Astrocyte (in vitro differentiated cells and primary cell): ENCODE results near the gene SPOCK3.

Source experiments
- CTCF ChIP-seq: IDR thresholded peaks from 2 replicates; pipeline ENCODE4 v1.5.1; 2011; ENCODE audit warnings: low read depth, mild to moderate bottlenecking, inconsistent platforms, low read length, moderate library complexity; ENCODE audit not compliant: insufficient read depth
- EZH2 ChIP-seq: IDR thresholded peaks from 2 replicates; pipeline ENCODE4 v1.6.1; 2012; ENCODE audit warnings: mild to moderate bottlenecking, low read length, inconsistent platforms; ENCODE audit not compliant: insufficient read depth

- TF ChIP-seq CTCF (no peak), EZH2 (no peak)
Observed at GRCh38 chr4:166895771-166896170, 338.5 kb downstream of the SPOCK3 start.
